Measurements from ENCODE around the gene TMEM72. TPM values are rescaled to one million over a fixed set of nuclear protein-coding genes. Genes with fewer than 3 reads are reported as not detected.

Gene TMEM72
- total and polyA plus RNA-seq, 2 donors: 0.05 to 0.07 TPM

Other genes starting within 250 kb of the TMEM72 start
- gene RASSF4, start 48.5 kb downstream of the TMEM72 start, total RNA-seq: 17.9 TPM
- gene RASSF4, start 48.5 kb downstream of the TMEM72 start, polyA plus RNA-seq: 50.0 TPM
- gene DEPP1, start 67.5 kb downstream of the TMEM72 start, total RNA-seq: 12.2 TPM
- gene DEPP1, start 67.5 kb downstream of the TMEM72 start, polyA plus RNA-seq: 51.6 TPM
- 83.1 TPM for gene ZNF22, start 89.6 kb downstream of the TMEM72 start, total RNA-seq
- 51.7 TPM for gene ZNF22, start 89.6 kb downstream of the TMEM72 start, polyA plus RNA-seq